HCT116 (cell line): ENCODE measurements around the gene GFY.

Experiments
- EZH2 ChIP-seq: fragments of 200-600 bp; sonication (generic); IDR thresholded peaks from 2 replicates; pipeline ENCODE4 v1.6.1; 2017; ENCODE audit warnings: antibody characterized with exemption, mixed run types
- POLR2A ChIP-seq: IDR thresholded peaks from 2 replicates; pipeline ENCODE4 v1.7.0; 2011; ENCODE audit warnings: borderline replicate concordance; ENCODE audit not compliant: insufficient read depth, insufficient read length; ENCODE audit errors: extremely low read depth
- TF ChIP-seq, protein P1 (sequence below), 3 experiments: fragments of 200-600 bp in 1 of 3; sonication (generic) in 1 of 3; IDR thresholded peaks in 2 of 3; conservative IDR thresholded peaks in 1 of 3; 2 replicates each; pipeline ENCODE4 v1.5.1; 2012 to 2017; ENCODE audit warnings: low read depth in 2 of 3, low read length in 2 of 3, antibody characterized with exemption in 1 of 3, borderline replicate concordance in 1 of 3, control low read depth in 1 of 3, mild to moderate bottlenecking in 1 of 3, mixed read lengths in 1 of 3, mixed run types in 1 of 3, moderate library complexity in 1 of 3; ENCODE audit not compliant: insufficient read depth in 1 of 3

DNA sequence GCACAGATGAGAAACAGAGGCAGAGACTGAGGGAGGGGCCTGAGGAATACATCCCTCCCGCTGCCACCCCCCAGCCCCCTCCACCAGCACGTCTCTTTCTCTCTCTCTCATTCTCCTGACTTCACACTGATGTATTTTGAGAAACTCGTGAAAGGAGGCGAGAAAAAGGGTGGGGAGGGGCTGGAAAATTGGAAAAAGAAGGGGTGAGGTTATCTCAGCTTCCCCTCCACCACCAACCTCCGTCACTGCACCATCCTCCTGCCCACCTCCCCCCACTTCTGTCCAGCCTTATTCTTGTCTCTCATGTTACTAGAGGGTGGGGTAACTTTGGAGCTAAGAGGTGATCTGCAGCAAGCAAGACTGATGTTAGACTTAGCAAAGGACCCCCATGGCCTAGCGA is 14.6 kb downstream of the GFY start:
- no peak for TF ChIP-seq POLR2A
- TF ChIP-seq, protein P1, sequence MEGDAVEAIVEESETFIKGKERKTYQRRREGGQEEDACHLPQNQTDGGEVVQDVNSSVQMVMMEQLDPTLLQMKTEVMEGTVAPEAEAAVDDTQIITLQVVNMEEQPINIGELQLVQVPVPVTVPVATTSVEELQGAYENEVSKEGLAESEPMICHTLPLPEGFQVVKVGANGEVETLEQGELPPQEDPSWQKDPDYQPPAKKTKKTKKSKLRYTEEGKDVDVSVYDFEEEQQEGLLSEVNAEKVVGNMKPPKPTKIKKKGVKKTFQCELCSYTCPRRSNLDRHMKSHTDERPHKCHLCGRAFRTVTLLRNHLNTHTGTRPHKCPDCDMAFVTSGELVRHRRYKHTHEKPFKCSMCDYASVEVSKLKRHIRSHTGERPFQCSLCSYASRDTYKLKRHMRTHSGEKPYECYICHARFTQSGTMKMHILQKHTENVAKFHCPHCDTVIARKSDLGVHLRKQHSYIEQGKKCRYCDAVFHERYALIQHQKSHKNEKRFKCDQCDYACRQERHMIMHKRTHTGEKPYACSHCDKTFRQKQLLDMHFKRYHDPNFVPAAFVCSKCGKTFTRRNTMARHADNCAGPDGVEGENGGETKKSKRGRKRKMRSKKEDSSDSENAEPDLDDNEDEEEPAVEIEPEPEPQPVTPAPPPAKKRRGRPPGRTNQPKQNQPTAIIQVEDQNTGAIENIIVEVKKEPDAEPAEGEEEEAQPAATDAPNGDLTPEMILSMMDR (IDR thresholded peaks at IDR 0.05 in 2 of 3, conservative IDR thresholded peaks at IDR 0.05 in 1 of 3; ENCODE audit: borderline replicate concordance in 1 of 3, insufficient read depth in 1 of 3, low read depth in 2 of 3, low read length in 2 of 3) = no peak
- TF ChIP-seq EZH2 = no peak
